SK-N-SH (cell line): ENCODE results near the gene FUT7. TPM values are rescaled to one million over a fixed set of nuclear protein-coding genes. Genes with fewer than 3 reads are reported as not detected.

Experiments used
- CTCF ChIA-PET: fragments of 300-600, 350-600 bp; formaldehyde crosslinking; extraction: SDS; loops from one replicate; lab custom pipeline; 2021; lab: Yijun Ruan, JAX
- POLR2A ChIA-PET: fragments of 350-600 bp; sonication (Branson Sonifier 250); formaldehyde crosslinking; extraction: SDS; loops from one replicate; lab custom pipeline; 2020; ENCODE audit warnings: antibody characterized with exemption, inconsistent platforms; lab: Yijun Ruan, JAX
- DNase-seq: peaks from one replicate; pipeline ENCODE4 v3.0.0; 2012
- H2AFZ ChIP-seq: fragments of 200-600 bp; sonication (generic); 2 replicates; pipeline ENCODE4 v1.8.1; 2016; ENCODE audit warnings: antibody characterized with exemption, mild to moderate bottlenecking, low read depth
- H3F3A ChIP-seq: fragments of 200-600 bp; sonication (generic); replicated peaks from 2 replicates; pipeline ENCODE3; 2016; ENCODE audit warnings: antibody characterized with exemption, mild to moderate bottlenecking; ENCODE audit not compliant: insufficient read depth
- H3K27ac ChIP-seq, 2 experiments: fragments of 200-500 bp in 1 of 2; fragments of 200-600 bp in 1 of 2; sonication (Bioruptor generic) in 1 of 2; sonication (generic), shearing (Covaris generic) in 1 of 2; 2 replicates each; pipeline versions ENCODE4 v1.5.1 to v1.6.1; 2014 to 2016; ENCODE audit warnings: low read depth in 2 of 2, inconsistent platforms in 1 of 2, low read length in 1 of 2, mild to moderate bottlenecking in 1 of 2, mixed read lengths in 1 of 2
- H3K27me3 ChIP-seq: fragments of 200-600 bp; sonication (generic), shearing (Covaris generic); 2 replicates; pipeline ENCODE4 v1.6.1; 2016; ENCODE audit warnings: mixed run types; ENCODE audit not compliant: insufficient read depth
- H3K36me3 ChIP-seq, 2 experiments: fragments of 200-500 bp in 1 of 2; fragments of 200-600 bp in 1 of 2; sonication (Bioruptor generic) in 1 of 2; sonication (generic) in 1 of 2; replicated peaks in 1 of 2; 2 replicates each; pipeline versions ENCODE3 to v1.5.1; 2014 to 2016; ENCODE audit warnings: low read length in 1 of 2, mild to moderate bottlenecking in 1 of 2; ENCODE audit not compliant: insufficient read depth in 2 of 2, control insufficient read depth in 1 of 2
- H3K4me1 ChIP-seq, 2 experiments: fragments of 200-500 bp in 1 of 2; fragments of 200-600 bp in 1 of 2; sonication (Bioruptor generic) in 1 of 2; sonication (generic), shearing (Covaris generic) in 1 of 2; 2 replicates each; pipeline versions ENCODE4 v1.5.1 to v1.6.1; 2014 to 2016; ENCODE audit warnings: low read depth in 1 of 2, low read length in 1 of 2, mixed run types in 1 of 2; ENCODE audit not compliant: insufficient read depth in 2 of 2, control insufficient read depth in 1 of 2
- H3K4me2 ChIP-seq: fragments of 200-600 bp; sonication (generic), shearing (Covaris generic); 2 replicates; pipeline ENCODE4 v1.6.1; 2017; ENCODE audit warnings: mixed run types
- H3K4me3 ChIP-seq, 2 experiments: fragments of 200-500 bp in 1 of 2; fragments of 200-600 bp in 1 of 2; sonication (Bioruptor generic) in 1 of 2; sonication (generic), shearing (Covaris generic) in 1 of 2; 2 replicates each; pipeline versions ENCODE4 v1.5.1 to v1.8.1; 2014 to 2016; ENCODE audit warnings: low read depth in 2 of 2, inconsistent platforms in 1 of 2, low read length in 1 of 2, mild to moderate bottlenecking in 1 of 2, mixed read lengths in 1 of 2, moderate library complexity in 1 of 2
- H3K79me2 ChIP-seq: fragments of 200-600 bp; sonication (generic); 2 replicates; pipeline ENCODE4 v1.8.1; 2017; ENCODE audit warnings: mild to moderate bottlenecking; ENCODE audit not compliant: insufficient read depth
- H3K9ac ChIP-seq: fragments of 200-600 bp; sonication (generic); 2 replicates; pipeline ENCODE4 v1.6.1; 2017; ENCODE audit warnings: mixed run types
- H3K9me2 ChIP-seq: fragments of 200-600 bp; sonication (generic); 2 replicates; pipeline ENCODE4 v1.6.1; 2017; ENCODE audit warnings: mixed run types
- H3K9me3 ChIP-seq: fragments of 200-600 bp; sonication (generic); 2 replicates; pipeline ENCODE4 v1.6.1; 2017; ENCODE audit warnings: mixed run types, mild to moderate bottlenecking, moderate library complexity
- H4K20me1 ChIP-seq: fragments of 200-600 bp; sonication (generic); 2 replicates; pipeline ENCODE4 v1.6.1; 2017; ENCODE audit warnings: mild to moderate bottlenecking, mixed run types; ENCODE audit not compliant: insufficient read depth
- CHD2 ChIP-seq: fragments of 150-350 bp; IDR thresholded peaks from 2 replicates; pipeline ENCODE4 v1.6.1; 2018; ENCODE audit warnings: low read length; ENCODE audit not compliant: partially characterized antibody
- CTCF ChIP-seq: fragments of 200-600 bp; sonication (generic); IDR thresholded peaks from 2 replicates; pipeline ENCODE4 v1.6.1; 2017; ENCODE audit warnings: antibody characterized with exemption, mild to moderate bottlenecking, moderate library complexity
- EP300 ChIP-seq, 2 experiments: IDR thresholded peaks; 2 replicates each; pipeline versions ENCODE4 v1.4.0 to v1.6.1; 2012; ENCODE audit warnings: borderline replicate concordance in 1 of 2, low read depth in 1 of 2, low read length in 1 of 2
- FOXJ3 ChIP-seq: sonication (generic); formaldehyde crosslinking; IDR thresholded peaks from 2 replicates; pipeline ENCODE4 v1.5.1; 2020; ENCODE audit warnings: mild to moderate bottlenecking, missing genetic modification reagents
- JUND ChIP-seq: IDR thresholded peaks from 2 replicates; pipeline ENCODE4 v1.4.0; 2012
- MXI1 ChIP-seq: IDR thresholded peaks from 2 replicates; pipeline ENCODE4 v1.6.1; 2012; ENCODE audit warnings: mild to moderate bottlenecking, low read depth, low read length, improper control_type of control experiment
- NFIC ChIP-seq: IDR thresholded peaks from 2 replicates; pipeline ENCODE4 v1.4.0; 2012; ENCODE audit warnings: borderline replicate concordance
- RAD21 ChIP-seq: IDR thresholded peaks from 2 replicates; pipeline ENCODE4 v1.6.1; 2012; ENCODE audit warnings: mild to moderate bottlenecking, low read length
- RCOR1 ChIP-seq: fragments of 150-350 bp; IDR thresholded peaks from 2 replicates; pipeline ENCODE4 v1.6.1; 2017; ENCODE audit warnings: antibody characterized with exemption, low read length
- RFX5 ChIP-seq: IDR thresholded peaks from 2 replicates; pipeline ENCODE4 v1.6.1; 2012; ENCODE audit warnings: mild to moderate bottlenecking, improper control_type of control experiment, low read length
- RXRA ChIP-seq: IDR thresholded peaks from 2 replicates; pipeline ENCODE4 v1.4.0; 2012; ENCODE audit warnings: low read depth, mild to moderate bottlenecking, borderline replicate concordance
- TAF1 ChIP-seq: IDR thresholded peaks from 2 replicates; pipeline ENCODE4 v1.6.1; 2012; ENCODE audit warnings: low read depth, mild to moderate bottlenecking, low read length, moderate library complexity, borderline replicate concordance
- TCF12 ChIP-seq: IDR thresholded peaks from 2 replicates; pipeline ENCODE4 v1.4.0; 2012
- USF2 ChIP-seq: fragments of 150-350 bp; IDR thresholded peaks from 2 replicates; pipeline ENCODE4 v1.6.1; 2017; ENCODE audit warnings: antibody characterized with exemption, low read length, low read depth, borderline replicate concordance
- YY1 ChIP-seq: IDR thresholded peaks from 2 replicates; pipeline ENCODE4 v1.4.0; 2012; ENCODE audit warnings: low read depth, mild to moderate bottlenecking
- WGBS: methylation state at CpG from one replicate; pipeline ENCODE4 v1.1.6; 2017; ENCODE audit warnings: low lambda C conversion rate; 5-methylcytosine and 5-hydroxymethylcytosine counted together
- polyA plus RNA-seq, 3 experiments: library from polyadenylated mRNA; depleted of rRNA; stranded (reverse); fragments of >200 nt; gene quantifications; 2 replicates each; pipeline ENCODE4 v1.2.3, GENCODE V29; 2012
- TF ChIP-seq, protein P1 (sequence below): IDR thresholded peaks from 2 replicates; pipeline ENCODE4; 2012

FUT7 gene
- polyA plus RNA-seq, 1 of the 3 experiments (the other 2 are of a cell fraction) = not detected

DNA sequence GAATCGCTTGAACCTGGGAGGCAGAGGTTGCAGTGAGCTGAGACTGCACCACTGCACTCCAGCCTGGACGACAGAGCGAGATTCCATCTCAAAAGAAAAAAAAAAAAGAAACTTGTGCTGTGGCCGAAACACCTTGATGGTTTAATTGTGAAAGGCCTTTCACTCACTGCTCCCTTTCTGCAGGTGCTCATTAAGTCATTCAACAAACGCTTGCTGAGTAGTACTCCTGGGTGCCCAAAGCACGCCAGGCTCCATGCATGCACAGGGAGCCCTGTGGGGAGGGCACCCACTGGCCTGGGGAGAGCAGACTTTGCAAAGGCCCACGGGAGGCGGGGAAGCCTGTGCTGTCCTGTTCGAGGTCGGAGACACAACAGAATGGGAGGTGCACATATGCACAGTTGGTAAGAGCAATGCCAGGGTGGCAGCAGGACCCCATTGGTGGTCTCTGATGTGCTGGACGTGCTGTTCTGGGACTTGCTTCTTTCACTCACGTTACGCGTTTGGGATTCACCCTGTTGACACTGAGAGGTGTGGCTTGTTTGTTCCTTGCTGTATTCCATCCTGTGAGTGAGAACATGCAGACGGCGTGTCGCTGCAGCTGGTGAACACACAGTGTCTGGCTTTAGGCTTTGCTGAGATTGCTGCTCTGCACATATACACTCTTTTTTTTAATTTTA is 25.0 kb upstream of the FUT7 start:
- H3K36me3 ChIP-seq = no peaks in the 10 kb centered on the region
- no peak for DNase-seq
- TF ChIP-seq RCOR1 (no peak), YY1 (no peak)
- peaks cover 0 to 29% of the 10 kb centered on the region in 2 experiments; a peak in 2 of 4 replicates for H3K4me1 ChIP-seq
- 88% methylated on average over 17 of the region's 17 CpGs for WGBS
- H3F3A ChIP-seq = no peaks in the 10 kb centered on the region
- no peak overlapping the region for H2AFZ ChIP-seq
- no peak overlapping the region for H3K9ac ChIP-seq
- no peaks in the 10 kb centered on the region for H3K27me3 ChIP-seq
- no peak overlapping the region for H3K27ac ChIP-seq
- ChIA-PET CTCF (interaction anchor here (0.6 to 19.8 kb wide), 6 partner anchors 7 to 170 kb away, joined by 3 to 803 read pairs (median 17); partner anchors contain the start of genes ENTPD2, NPDC1, RNF224 and SAPCD2), POLR2A (interaction anchor here (1.5 to 1.8 kb wide), 3 partner anchors 14 to 81 kb away, joined by 7 to 17 read pairs (median 9); partner anchors contain the start of genes GRIN1, SAPCD2 and UAP1L1)
- no peak overlapping the region for H3K4me3 ChIP-seq
- H3K4me2 ChIP-seq = no peak overlapping the region
- no peaks in the 10 kb centered on the region for H4K20me1 ChIP-seq
- H3K9me3 ChIP-seq = no peaks in the 10 kb centered on the region
- H3K79me2 ChIP-seq = no peaks in the 10 kb centered on the region
- H3K9me2 ChIP-seq = no peaks in the 10 kb centered on the region

DNA sequence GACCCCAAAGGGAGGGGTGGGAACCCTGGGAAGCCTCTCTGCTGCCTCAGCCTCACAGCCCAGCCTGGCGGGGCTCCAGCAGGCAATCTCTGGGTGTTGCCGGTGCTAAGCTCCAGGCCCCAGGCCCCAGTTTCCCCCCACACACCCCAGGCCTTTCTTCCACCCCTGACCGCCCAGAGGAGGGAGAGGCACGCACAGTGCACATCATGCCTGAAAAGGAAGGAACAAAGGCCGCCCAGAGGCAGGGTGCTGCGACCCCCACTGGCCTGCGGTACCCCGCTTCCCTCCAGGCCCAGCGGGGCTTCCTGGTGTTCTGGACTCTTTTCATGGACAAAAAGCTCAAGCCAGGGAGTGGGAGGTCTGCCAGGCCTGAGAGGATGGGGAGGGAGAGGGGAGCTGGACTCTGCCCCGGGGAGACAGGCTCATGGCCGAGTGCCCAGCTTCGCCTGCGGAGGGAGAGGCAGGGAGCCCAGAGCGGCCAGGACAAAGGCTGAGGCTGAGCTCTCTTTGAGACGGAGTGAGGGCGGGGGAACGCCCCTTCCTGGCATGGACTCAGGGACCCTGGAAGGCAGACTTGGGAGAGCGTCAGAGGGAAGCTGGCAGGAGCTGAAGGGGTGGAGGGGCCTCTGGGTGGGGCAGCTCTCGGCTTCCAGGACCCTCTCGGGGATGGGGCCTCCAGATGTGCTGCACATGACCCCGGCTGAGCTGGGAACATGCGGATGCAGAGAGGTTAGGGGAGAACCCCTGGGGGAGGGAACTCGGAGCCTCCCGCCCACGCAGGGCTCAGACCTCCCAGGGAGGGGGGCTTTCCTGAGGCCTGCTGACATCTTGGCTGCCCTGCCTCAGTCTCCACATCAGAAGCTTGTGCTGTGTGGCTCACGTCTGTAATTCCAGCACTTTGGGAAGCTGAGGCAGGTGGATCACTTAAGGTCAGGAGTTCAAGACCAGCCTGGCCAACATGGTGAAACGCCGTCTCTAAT is 23.8 kb upstream of the FUT7 start:
- peak; percentile 94 for DNase-seq
- Histone ChIP-seq H2AFZ (no peak overlapping the region), H3K27ac (peak overlapping the region; percentile 32 to 96; a peak in 3 of 4 replicates), H3F3A (no peaks in the 10 kb centered on the region), H3K79me2 (no peaks in the 10 kb centered on the region), H3K9ac (no peak overlapping the region), H3K4me3 (no peak overlapping the region), H4K20me1 (no peaks in the 10 kb centered on the region), H3K27me3 (no peaks in the 10 kb centered on the region), H3K4me1 (peaks cover 0 to 29% of the 10 kb centered on the region in 2 experiments; a peak in 2 of 4 replicates), H3K36me3 (no peaks in the 10 kb centered on the region), H3K9me2 (no peaks in the 10 kb centered on the region), H3K9me3 (no peaks in the 10 kb centered on the region), H3K4me2 (peak overlapping the region; percentile 71; the same call in 1 of the 2 replicates)
- TF ChIP-seq USF2 = no peak
- TF ChIP-seq MXI1 = peak; percentile 76
- TF ChIP-seq RAD21 = peak; percentile 20; the same call in 1 of the 2 replicates
- peak; percentile 10; the same call in 1 of the 2 replicates for TF ChIP-seq RCOR1
- 0 out of 2 replicates have a peak, but pooled peaks have one; percentile 20 for TF ChIP-seq TAF1
- peak; percentile 59 for TF ChIP-seq NFIC
- no peak; the same call in 1 of the 2 replicates for TF ChIP-seq FOXJ3
- TF ChIP-seq RFX5 = no peak
- peak in 1 of 2 experiments; percentile 66; a peak in 2 of 4 replicates for TF ChIP-seq EP300 (IDR thresholded peaks at IDR 0.05; ENCODE audit: borderline replicate concordance in 1 of 2, low read depth in 1 of 2, low read length in 1 of 2)
- TF ChIP-seq RXRA = no peak
- TF ChIP-seq, protein P1, sequence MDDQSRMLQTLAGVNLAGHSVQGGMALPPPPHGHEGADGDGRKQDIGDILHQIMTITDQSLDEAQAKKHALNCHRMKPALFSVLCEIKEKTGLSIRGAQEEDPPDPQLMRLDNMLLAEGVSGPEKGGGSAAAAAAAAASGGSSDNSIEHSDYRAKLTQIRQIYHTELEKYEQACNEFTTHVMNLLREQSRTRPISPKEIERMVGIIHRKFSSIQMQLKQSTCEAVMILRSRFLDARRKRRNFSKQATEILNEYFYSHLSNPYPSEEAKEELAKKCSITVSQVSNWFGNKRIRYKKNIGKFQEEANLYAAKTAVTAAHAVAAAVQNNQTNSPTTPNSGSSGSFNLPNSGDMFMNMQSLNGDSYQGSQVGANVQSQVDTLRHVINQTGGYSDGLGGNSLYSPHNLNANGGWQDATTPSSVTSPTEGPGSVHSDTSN = no peak
- peak; percentile 35 for TF ChIP-seq CHD2
- no peak for TF ChIP-seq JUND
- no peak for TF ChIP-seq CTCF
- no peak for TF ChIP-seq TCF12
- ChIA-PET CTCF (interaction anchor here (0.9 to 19.8 kb wide), 12 partner anchors 9 to 268 kb away, joined by 3 to 803 read pairs (median 7); partner anchors contain the start of genes NPDC1, RNF224, SAPCD2 and UAP1L1), POLR2A (interaction anchor here (0.6 to 1.8 kb wide), 16 partner anchors 8 to 247 kb away, joined by 3 to 17 read pairs (median 6); partner anchors contain the start of genes CLIC3, DPP7, GRIN1 and NPDC1)
- 32% methylated on average over 19 of the region's 28 CpGs for WGBS
